WTC11 (cell line): ENCODE measurements around the gene MADD. TPM values are rescaled to one million over a fixed set of nuclear protein-coding genes. Genes with fewer than 3 reads are reported as not detected.

Source experiments
- ATAC-seq: fragments of 200-7000 bp; cut with Tn5 transposase; 2 replicates; pipeline ENCODE4 v1.10.0; 2021; ENCODE audit warnings: mild to moderate bottlenecking, moderate library complexity
- CTCF ChIA-PET: fragments of 300-600 bp; sonication (Branson Sonifier 250); formaldehyde crosslinking; loops from one replicate; lab custom pipeline; 2021; ENCODE audit warnings: antibody characterized with exemption; lab: Charles Lee
- POLR2A ChIA-PET: fragments of 350-600 bp; sonication (Branson Sonifier 250); formaldehyde crosslinking; loops from one replicate; lab custom pipeline; 2021; ENCODE audit warnings: antibody characterized with exemption; lab: Charles Lee
- DNase-seq: peaks from one replicate; pipeline ENCODE4 v3.0.0; 2021; ENCODE audit warnings: low spot score
- H3K27ac Mint-ChIP-seq: 2 replicates; pipeline ENCODE4 v1.8.0; 2021; ENCODE audit warnings: mixed read lengths
- H3K27me3 Mint-ChIP-seq: 2 replicates; pipeline ENCODE4 v1.8.0; 2021; ENCODE audit warnings: low read depth, mild to moderate bottlenecking, moderate library complexity, mixed read lengths
- H3K36me3 Mint-ChIP-seq: 2 replicates; pipeline ENCODE4 v1.8.0; 2021; ENCODE audit warnings: mixed read lengths
- H3K4me1 Mint-ChIP-seq: 2 replicates; pipeline ENCODE4 v1.8.0; 2022; ENCODE audit warnings: mixed read lengths
- H3K4me3 Mint-ChIP-seq: 2 replicates; pipeline ENCODE4 v1.8.0; 2021; ENCODE audit warnings: mild to moderate bottlenecking, moderate library complexity, mixed read lengths
- H3K9me3 Mint-ChIP-seq: 2 replicates; pipeline ENCODE4 v1.8.0; 2021; ENCODE audit warnings: mixed read lengths
- CBFB ChIP-seq: sonication (generic); formaldehyde crosslinking; IDR thresholded peaks from 2 replicates; pipeline ENCODE4 v1.8.1; 2022; ENCODE audit warnings: mild to moderate bottlenecking, low read depth, missing genetic modification reagents
- EMX1 ChIP-seq: fragments of 250-450 bp; sonication (Bioruptor Pico); IDR thresholded peaks from 2 replicates; pipeline ENCODE4 v1.8.0; 2021; ENCODE audit warnings: mild to moderate bottlenecking
- ESRRA ChIP-seq: sonication (generic); formaldehyde crosslinking; IDR thresholded peaks from 2 replicates; pipeline ENCODE4 v1.8.1; 2022; ENCODE audit warnings: mild to moderate bottlenecking, missing genetic modification reagents, borderline replicate concordance
- FOXJ3 ChIP-seq: sonication (generic); formaldehyde crosslinking; IDR thresholded peaks from 2 replicates; pipeline ENCODE4 v1.9.0; 2021; ENCODE audit warnings: missing genetic modification reagents, mild to moderate bottlenecking, borderline replicate concordance
- FOXP1 ChIP-seq: sonication (generic); formaldehyde crosslinking; IDR thresholded peaks from 2 replicates; pipeline ENCODE4 v1.8.0; 2022; ENCODE audit warnings: missing genetic modification reagents, mild to moderate bottlenecking, moderate library complexity, borderline replicate concordance
- GABPB1 ChIP-seq: sonication (generic); formaldehyde crosslinking; IDR thresholded peaks from 2 replicates; pipeline ENCODE4 v1.8.1; 2023; ENCODE audit warnings: mild to moderate bottlenecking, missing genetic modification reagents
- GRHL2 ChIP-seq: fragments of 250-450 bp; sonication (Bioruptor Pico); IDR thresholded peaks from 2 replicates; pipeline ENCODE4 v1.8.0; 2022; ENCODE audit warnings: mild to moderate bottlenecking, moderate library complexity; ENCODE audit not compliant: insufficient replicate concordance, severe bottlenecking
- MXD4 ChIP-seq: fragments of 250-450 bp; sonication (Bioruptor Pico); IDR thresholded peaks from 2 replicates; pipeline ENCODE4 v1.8.0; 2021; ENCODE audit warnings: mild to moderate bottlenecking, moderate library complexity, borderline replicate concordance
- MYBL2 ChIP-seq: sonication (generic); formaldehyde crosslinking; IDR thresholded peaks from 2 replicates; pipeline ENCODE4 v1.8.1; 2023; ENCODE audit warnings: mild to moderate bottlenecking, moderate library complexity, missing genetic modification reagents
- NR1H2 ChIP-seq: sonication (generic); formaldehyde crosslinking; IDR thresholded peaks from 2 replicates; pipeline ENCODE4 v1.9.0; 2021; ENCODE audit warnings: mild to moderate bottlenecking, moderate library complexity, missing genetic modification reagents
- PRRX2 ChIP-seq: fragments of 250-450 bp; sonication (Bioruptor Pico); IDR thresholded peaks from 2 replicates; pipeline ENCODE4 v1.8.0; 2021; ENCODE audit warnings: mild to moderate bottlenecking
- SOX15 ChIP-seq: fragments of 250-450 bp; sonication (Bioruptor Pico); IDR thresholded peaks from 2 replicates; pipeline ENCODE4 v1.9.0; 2021; ENCODE audit warnings: mild to moderate bottlenecking
- SP1 ChIP-seq: sonication (generic); formaldehyde crosslinking; conservative IDR thresholded peaks from 2 replicates; pipeline ENCODE4 v1.8.1; 2022; ENCODE audit warnings: missing genetic modification reagents
- TCF7 ChIP-seq: sonication (generic); formaldehyde crosslinking; IDR thresholded peaks from 2 replicates; pipeline ENCODE4 v1.8.0; 2022; ENCODE audit warnings: mild to moderate bottlenecking, low read depth, missing genetic modification reagents, moderate library complexity
- TP53 ChIP-seq: sonication (generic); formaldehyde crosslinking; IDR thresholded peaks from 2 replicates; pipeline ENCODE4 v1.8.1; 2023; ENCODE audit warnings: mild to moderate bottlenecking, missing genetic modification reagents
- ZNF219 ChIP-seq: sonication (generic); formaldehyde crosslinking; IDR thresholded peaks from 2 replicates; pipeline ENCODE4 v1.8.0; 2023; ENCODE audit warnings: missing genetic modification reagents, mild to moderate bottlenecking, borderline replicate concordance
- ZNF263 ChIP-seq: sonication (generic); formaldehyde crosslinking; IDR thresholded peaks from 2 replicates; pipeline ENCODE4 v1.8.1; 2022; ENCODE audit warnings: low read depth, mild to moderate bottlenecking, moderate library complexity, missing genetic modification reagents
- ZNF396 ChIP-seq: fragments of 250-450 bp; sonication (Bioruptor Pico); IDR thresholded peaks from 2 replicates; pipeline ENCODE4 v1.8.0; 2021; ENCODE audit warnings: mild to moderate bottlenecking, moderate library complexity, borderline replicate concordance
- ZNF423 ChIP-seq: fragments of 250-450 bp; sonication (Bioruptor Pico); IDR thresholded peaks from 2 replicates; pipeline ENCODE4 v2.1.2; 2022; ENCODE audit warnings: mild to moderate bottlenecking, moderate library complexity
- ZNF671 ChIP-seq: fragments of 250-450 bp; sonication (Bioruptor Pico); IDR thresholded peaks from 2 replicates; pipeline ENCODE4 v1.8.0; 2021; ENCODE audit warnings: mild to moderate bottlenecking
- total RNA-seq: library from RNA; stranded (reverse); gene quantifications from 3 replicates; pipeline ENCODE4 v1.2.3, GENCODE V29; 2021
- TF ChIP-seq, protein P1 (sequence below): fragments of 200-600 bp; IDR thresholded peaks from 2 replicates; pipeline ENCODE4 v1.8.0; 2022; ENCODE audit warnings: antibody characterized with exemption
- TF ChIP-seq, protein P2 (sequence below): sonication (generic); formaldehyde crosslinking; conservative IDR thresholded peaks from 2 replicates; pipeline ENCODE4 v1.8.1; 2023; ENCODE audit warnings: mild to moderate bottlenecking, low read depth, missing genetic modification reagents, moderate library complexity
- TF ChIP-seq, protein P3 (sequence below): sonication (generic); formaldehyde crosslinking; IDR thresholded peaks from 2 replicates; pipeline ENCODE4 v1.8.0; 2022; ENCODE audit warnings: mild to moderate bottlenecking, missing genetic modification reagents
- TF ChIP-seq, protein P4 (sequence below): sonication (generic); formaldehyde crosslinking; IDR thresholded peaks from 2 replicates; pipeline ENCODE4 v1.8.1; 2022; ENCODE audit warnings: mild to moderate bottlenecking, missing genetic modification reagents, moderate library complexity, borderline replicate concordance
- TF ChIP-seq, protein P5 (sequence below): fragments of 250-450 bp; sonication (Bioruptor Pico); IDR thresholded peaks from 2 replicates; pipeline ENCODE4 v2.1.2; 2022; ENCODE audit warnings: mild to moderate bottlenecking, moderate library complexity
- TF ChIP-seq, protein P6 (sequence below): sonication (generic); formaldehyde crosslinking; IDR thresholded peaks from 2 replicates; pipeline ENCODE4 v1.8.1; 2023; ENCODE audit warnings: mild to moderate bottlenecking, missing genetic modification reagents, moderate library complexity

The MADD gene
- total RNA-seq, 1 experiment from 2014 or later = 47.5 TPM

DNA sequence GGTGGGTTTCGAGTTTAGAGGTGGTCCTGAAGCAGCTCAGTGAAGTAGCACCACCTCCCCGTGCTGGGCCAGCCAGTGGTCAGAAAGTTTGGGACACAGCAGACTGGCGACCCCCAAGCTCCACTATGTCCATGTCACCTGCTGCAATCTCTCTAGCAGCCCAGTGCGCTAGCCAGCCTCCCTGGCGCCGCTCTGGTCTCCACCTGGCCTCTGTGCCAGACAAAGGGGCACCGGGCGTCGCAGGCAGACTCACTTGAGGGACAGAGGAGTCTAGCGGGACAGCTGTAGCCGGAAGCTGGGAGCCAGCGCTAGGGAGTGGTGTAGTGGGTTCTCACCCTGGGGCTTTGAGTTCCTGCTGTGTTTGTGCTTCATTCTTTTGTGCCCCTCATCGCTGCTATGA lies 57.1 kb downstream of the MADD start:
- POLR2A ChIA-PET = no interaction called here

DNA sequence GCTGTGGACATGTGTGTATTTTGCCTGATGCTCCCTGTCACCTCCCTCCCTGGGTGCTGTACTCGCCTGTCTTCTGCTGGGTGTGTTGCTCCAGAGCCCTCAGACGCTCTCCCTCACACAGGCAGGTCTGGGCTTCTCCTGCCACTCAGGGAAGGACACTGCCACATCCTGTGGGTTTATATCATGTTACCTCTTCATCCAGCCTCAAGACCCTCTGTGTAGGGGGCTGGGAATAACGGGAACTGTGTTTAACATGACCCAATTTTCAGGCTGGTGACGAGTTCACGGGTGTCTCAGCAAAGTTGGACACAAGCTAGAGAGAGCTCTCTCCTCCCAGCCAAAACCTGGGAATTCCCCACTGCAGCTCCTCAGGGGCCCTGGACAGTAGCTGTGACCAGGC lies 58.0 kb downstream of the MADD start:
- Mint-ChIP-seq H3K9me3 (no peaks in the 10 kb centered on the region), H3K27ac (0 out of 2 replicates have a peak overlapping the region, but pooled peaks have one; percentile 76), H3K4me3 (no peak overlapping the region), H3K36me3 (peaks cover 17% of the 10 kb centered on the region), H3K27me3 (no peaks in the 10 kb centered on the region), H3K4me1 (no peaks in the 10 kb centered on the region)
- ChIA-PET CTCF (interaction anchor here (1.2 to 1.4 kb wide), 2 partner anchors 27 to 68 kb away, joined by 3 to 5 read pairs; no protein-coding TSS in a partner anchor), POLR2A (no interaction called here)
- ATAC-seq = no peak
- DNase-seq = no peak
- no peak for TF ChIP-seq PRRX2 (CRISPR knock-in tag)
- TF ChIP-seq MYBL2 = no peak
- TF ChIP-seq, protein P1, sequence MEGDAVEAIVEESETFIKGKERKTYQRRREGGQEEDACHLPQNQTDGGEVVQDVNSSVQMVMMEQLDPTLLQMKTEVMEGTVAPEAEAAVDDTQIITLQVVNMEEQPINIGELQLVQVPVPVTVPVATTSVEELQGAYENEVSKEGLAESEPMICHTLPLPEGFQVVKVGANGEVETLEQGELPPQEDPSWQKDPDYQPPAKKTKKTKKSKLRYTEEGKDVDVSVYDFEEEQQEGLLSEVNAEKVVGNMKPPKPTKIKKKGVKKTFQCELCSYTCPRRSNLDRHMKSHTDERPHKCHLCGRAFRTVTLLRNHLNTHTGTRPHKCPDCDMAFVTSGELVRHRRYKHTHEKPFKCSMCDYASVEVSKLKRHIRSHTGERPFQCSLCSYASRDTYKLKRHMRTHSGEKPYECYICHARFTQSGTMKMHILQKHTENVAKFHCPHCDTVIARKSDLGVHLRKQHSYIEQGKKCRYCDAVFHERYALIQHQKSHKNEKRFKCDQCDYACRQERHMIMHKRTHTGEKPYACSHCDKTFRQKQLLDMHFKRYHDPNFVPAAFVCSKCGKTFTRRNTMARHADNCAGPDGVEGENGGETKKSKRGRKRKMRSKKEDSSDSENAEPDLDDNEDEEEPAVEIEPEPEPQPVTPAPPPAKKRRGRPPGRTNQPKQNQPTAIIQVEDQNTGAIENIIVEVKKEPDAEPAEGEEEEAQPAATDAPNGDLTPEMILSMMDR = no peak
- TF ChIP-seq ZNF396 = no peak
- no peak for TF ChIP-seq SOX15
- TF ChIP-seq ZNF671 (CRISPR knock-in tag) = no peak
- no peak for TF ChIP-seq FOXP1 (CRISPR knock-in tag)
- no peak for TF ChIP-seq EMX1 (CRISPR knock-in tag)
- TF ChIP-seq SP1 (CRISPR knock-in tag) = no peak
- TF ChIP-seq ZNF423 (CRISPR knock-in tag) = no peak
- TF ChIP-seq, protein P2, sequence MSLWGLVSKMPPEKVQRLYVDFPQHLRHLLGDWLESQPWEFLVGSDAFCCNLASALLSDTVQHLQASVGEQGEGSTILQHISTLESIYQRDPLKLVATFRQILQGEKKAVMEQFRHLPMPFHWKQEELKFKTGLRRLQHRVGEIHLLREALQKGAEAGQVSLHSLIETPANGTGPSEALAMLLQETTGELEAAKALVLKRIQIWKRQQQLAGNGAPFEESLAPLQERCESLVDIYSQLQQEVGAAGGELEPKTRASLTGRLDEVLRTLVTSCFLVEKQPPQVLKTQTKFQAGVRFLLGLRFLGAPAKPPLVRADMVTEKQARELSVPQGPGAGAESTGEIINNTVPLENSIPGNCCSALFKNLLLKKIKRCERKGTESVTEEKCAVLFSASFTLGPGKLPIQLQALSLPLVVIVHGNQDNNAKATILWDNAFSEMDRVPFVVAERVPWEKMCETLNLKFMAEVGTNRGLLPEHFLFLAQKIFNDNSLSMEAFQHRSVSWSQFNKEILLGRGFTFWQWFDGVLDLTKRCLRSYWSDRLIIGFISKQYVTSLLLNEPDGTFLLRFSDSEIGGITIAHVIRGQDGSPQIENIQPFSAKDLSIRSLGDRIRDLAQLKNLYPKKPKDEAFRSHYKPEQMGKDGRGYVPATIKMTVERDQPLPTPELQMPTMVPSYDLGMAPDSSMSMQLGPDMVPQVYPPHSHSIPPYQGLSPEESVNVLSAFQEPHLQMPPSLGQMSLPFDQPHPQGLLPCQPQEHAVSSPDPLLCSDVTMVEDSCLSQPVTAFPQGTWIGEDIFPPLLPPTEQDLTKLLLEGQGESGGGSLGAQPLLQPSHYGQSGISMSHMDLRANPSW (CRISPR knock-in tag) = no peak

More for the DNA sequence above, 57.1 kb downstream of the MADD start:
- Mint-ChIP-seq H3K4me3 (no peak overlapping the region), H3K9me3 (no peaks in the 10 kb centered on the region), H3K4me1 (no peaks in the 10 kb centered on the region), H3K36me3 (peaks cover 17% of the 10 kb centered on the region)
- no peak for ATAC-seq
- TF ChIP-seq CBFB (CRISPR knock-in tag) (no peak), ESRRA (CRISPR knock-in tag) (no peak), TCF7 (CRISPR knock-in tag) (no peak), NR1H2 (CRISPR knock-in tag) (no peak), ZNF263 (CRISPR knock-in tag) (no peak), GABPB1 (CRISPR knock-in tag) (no peak), FOXJ3 (CRISPR knock-in tag) (no peak), GRHL2 (CRISPR knock-in tag) (no peak), TP53 (no peak), FOXP1 (CRISPR knock-in tag) (no peak), ZNF396 (no peak), ZNF219 (no peak), MXD4 (CRISPR knock-in tag) (no peak)
- TF ChIP-seq, protein P3, sequence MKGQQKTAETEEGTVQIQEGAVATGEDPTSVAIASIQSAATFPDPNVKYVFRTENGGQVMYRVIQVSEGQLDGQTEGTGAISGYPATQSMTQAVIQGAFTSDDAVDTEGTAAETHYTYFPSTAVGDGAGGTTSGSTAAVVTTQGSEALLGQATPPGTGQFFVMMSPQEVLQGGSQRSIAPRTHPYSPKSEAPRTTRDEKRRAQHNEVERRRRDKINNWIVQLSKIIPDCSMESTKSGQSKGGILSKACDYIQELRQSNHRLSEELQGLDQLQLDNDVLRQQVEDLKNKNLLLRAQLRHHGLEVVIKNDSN = no peak
- TF ChIP-seq, protein P4, sequence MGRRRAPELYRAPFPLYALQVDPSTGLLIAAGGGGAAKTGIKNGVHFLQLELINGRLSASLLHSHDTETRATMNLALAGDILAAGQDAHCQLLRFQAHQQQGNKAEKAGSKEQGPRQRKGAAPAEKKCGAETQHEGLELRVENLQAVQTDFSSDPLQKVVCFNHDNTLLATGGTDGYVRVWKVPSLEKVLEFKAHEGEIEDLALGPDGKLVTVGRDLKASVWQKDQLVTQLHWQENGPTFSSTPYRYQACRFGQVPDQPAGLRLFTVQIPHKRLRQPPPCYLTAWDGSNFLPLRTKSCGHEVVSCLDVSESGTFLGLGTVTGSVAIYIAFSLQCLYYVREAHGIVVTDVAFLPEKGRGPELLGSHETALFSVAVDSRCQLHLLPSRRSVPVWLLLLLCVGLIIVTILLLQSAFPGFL = no peak
- TF ChIP-seq, protein P5, sequence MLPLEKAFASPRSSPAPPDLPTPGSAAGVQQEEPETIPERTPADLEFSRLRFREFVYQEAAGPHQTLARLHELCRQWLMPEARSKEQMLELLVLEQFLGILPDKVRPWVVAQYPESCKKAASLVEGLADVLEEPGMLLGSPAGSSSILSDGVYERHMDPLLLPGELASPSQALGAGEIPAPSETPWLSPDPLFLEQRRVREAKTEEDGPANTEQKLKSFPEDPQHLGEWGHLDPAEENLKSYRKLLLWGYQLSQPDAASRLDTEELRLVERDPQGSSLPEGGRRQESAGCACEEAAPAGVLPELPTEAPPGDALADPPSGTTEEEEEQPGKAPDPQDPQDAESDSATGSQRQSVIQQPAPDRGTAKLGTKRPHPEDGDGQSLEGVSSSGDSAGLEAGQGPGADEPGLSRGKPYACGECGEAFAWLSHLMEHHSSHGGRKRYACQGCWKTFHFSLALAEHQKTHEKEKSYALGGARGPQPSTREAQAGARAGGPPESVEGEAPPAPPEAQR (CRISPR knock-in tag) = no peak
- TF ChIP-seq, protein P2 (CRISPR knock-in tag) = no peak
- TF ChIP-seq, protein P6, sequence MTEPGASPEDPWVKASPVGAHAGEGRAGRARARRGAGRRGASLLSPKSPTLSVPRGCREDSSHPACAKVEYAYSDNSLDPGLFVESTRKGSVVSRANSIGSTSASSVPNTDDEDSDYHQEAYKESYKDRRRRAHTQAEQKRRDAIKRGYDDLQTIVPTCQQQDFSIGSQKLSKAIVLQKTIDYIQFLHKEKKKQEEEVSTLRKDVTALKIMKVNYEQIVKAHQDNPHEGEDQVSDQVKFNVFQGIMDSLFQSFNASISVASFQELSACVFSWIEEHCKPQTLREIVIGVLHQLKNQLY (CRISPR knock-in tag) = no peak
- TF ChIP-seq, all 79 proteins: peak for 0
- CTCF ChIA-PET = interaction anchor here (1.4 kb wide), 1 partner anchor 67 kb away, joined by 5 read pairs; no protein-coding TSS in a partner anchor
- no peak for DNase-seq
- Mint-ChIP-seq H3K27ac (no peak overlapping the region), H3K27me3 (no peaks in the 10 kb centered on the region)
